NCI-H2196 treated with DMSO at 0.1 percent for 48 hours (cell line): ENCODE measurements around the gene PRLR.

ENCODE experiments used
- DNase-seq: peaks from one replicate; lab custom pipeline; 2025; ENCODE audit not compliant: unreplicated experiment; lab: John Stamatoyannopoulos, UW

PRLR gene

DNA sequence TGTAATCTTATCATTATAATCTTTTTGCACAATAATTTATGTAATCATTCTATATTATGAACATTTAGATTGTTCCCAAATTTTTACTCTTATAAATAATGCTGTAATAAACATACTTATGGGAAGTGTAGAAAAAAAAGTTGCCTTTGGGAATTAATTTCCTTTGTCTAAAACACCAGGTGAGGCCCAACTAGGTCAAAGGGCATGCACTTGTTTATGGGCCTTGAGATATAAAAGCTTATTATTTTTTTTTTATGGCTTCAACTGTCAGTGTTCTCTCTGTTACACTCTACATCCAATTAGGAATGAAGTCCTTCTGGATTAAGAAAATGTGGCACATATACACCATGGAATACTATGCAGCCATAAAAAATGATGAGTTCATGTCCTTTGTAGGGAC lies 6.5 kb upstream of the PRLR start:
- DNase-seq: no peak

- DNase-seq: no peak
These were observed 3.3 kb upstream of the PRLR start for GRCh38 chr5:35233601-35234000.

GRCh38 chr5:35233121-35233520 lies 2.8 kb upstream of the PRLR start:
- DNase-seq: no peak

- DNase-seq: no peak
These were observed 1.8 kb upstream of the PRLR start for GRCh38 chr5:35232124-35232523.

DNA sequence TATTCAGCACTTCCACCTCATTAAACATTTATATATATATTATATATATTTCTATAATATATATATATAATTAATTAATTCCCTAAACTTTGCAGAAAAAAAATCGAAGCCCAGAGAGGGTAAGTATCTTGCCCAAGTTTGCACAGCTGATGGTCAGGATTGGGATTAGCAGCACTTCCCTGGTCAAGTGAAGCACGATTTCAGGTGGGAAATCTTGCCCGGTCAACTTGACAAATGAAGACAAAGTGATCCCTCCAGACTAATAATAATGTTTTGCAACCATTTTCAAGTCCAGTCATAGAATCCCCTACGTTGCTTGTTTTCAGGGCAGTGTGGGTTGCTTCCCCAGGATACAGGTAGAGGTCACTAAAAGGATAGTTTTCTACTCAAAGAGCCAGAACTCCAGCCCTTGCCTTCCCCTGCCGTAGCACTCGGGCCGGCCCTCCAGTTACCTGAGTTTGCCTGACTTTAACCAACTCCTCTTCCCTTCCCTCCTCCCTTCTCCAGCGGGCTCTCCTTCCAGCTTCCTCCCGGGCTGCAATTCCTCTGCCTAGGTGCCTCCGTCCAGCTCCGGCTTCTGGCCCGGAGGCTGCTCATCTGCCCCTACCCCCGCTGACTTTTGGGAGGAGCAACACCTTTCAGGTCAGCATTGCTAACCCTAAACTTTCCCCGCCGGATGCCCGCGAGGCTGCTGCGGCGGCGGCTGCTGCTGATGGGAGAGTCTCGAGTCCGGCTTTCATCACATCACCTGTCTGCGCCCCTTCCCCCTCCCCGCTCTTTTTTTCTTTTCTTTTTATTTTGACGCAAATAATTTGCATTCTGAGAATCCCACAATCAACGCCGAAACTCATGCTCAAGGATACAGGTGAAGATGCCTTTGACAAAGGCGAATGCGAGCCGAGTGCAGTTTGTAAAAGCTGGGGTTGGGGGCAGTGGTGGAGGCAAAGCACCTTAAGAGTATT lies 930 bp downstream of the PRLR start:
- DNase-seq: no peak

DNA sequence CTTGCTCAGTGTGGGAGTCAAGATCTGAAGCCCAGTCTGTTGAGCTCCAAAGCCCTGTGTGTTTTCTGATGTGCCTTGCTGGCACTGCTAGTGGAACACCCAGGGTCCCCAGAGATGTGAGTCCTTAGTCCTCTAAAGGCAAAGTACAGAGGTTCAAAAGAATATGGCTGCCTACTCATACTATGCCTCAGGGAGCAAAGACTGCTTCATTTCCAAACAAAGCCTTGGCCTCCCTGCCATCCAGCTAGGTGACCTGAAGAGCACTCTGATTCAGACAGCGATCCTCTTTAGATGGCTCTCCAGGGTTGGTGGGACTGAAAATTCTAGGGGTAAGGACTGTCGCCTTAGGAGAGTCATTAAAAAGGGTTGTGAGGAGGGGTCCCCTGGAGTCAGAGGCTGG lies 2.0 kb downstream of the PRLR start:
- DNase-seq: no peak

DNA sequence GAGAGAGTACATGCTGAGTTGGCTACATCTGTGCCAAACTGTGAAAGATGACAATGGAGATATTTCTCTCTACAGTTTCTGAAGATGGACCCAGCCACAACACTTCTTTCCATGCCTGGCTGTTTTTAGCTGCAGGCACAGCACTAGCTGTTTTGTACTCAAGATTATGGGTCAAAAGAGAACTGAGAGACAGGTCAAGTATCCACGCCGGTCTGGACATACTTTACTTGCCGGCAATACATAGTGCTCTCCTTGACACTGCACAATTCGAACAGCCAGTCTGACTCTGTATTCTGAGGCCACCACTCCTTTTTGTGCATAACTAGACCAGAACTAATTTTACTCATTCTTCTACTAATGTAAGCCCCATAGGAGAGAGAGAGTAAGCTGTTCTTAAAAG lies 2.6 kb downstream of the PRLR start:
- no peak for DNase-seq

DNA sequence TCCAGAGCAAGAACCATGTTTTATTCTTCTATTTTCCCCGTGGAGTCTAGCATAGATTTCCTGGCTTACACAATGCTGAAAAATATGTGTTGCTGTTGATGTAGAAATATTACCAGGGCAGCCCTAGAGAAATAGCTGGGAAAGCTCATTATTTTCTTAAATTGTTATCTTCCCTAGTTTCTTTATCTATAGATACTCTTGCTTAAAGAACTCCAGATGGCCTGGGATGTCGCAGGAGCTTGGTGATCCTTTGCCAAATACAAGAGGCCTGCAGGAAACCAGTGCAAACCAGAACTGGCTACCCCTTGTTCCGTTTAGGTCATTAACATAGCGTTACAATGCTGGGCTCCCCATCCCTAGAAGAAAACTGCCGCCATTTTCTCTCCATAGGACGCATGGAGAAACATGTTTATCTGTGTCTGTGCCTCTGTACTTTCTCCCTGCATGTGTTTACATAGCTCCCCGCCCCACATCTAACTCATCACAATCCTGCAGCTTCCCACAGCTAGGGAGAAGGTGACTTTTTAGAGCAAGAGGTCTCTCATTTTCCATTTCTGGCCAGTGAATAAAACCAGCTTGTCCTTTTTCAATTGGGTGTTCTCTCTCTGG lies 6.4 kb downstream of the PRLR start:
- no peak for DNase-seq

DNA sequence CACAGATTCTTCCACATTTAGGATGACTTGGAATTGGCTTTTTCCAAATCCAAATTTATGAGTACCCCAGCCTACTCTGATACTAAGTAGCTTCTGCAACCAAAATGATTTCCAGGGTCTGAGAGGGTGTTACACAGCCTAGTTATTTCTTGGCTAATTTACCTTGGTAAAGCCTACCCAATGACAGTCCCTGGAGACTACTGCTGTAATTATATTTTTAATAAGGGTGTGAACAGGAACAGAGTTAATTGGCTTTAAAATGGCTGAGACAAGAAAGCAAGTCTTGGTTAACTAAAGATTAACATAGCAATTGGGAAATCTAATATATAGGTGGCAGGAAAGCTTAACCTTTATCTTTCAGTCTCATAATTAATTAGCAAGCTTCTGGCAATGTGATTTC lies 9.3 kb downstream of the PRLR start:
- no peak for DNase-seq

- no peak for DNase-seq
These were observed 11.3 kb downstream of the PRLR start for GRCh38 chr5:35218981-35219380.

DNA sequence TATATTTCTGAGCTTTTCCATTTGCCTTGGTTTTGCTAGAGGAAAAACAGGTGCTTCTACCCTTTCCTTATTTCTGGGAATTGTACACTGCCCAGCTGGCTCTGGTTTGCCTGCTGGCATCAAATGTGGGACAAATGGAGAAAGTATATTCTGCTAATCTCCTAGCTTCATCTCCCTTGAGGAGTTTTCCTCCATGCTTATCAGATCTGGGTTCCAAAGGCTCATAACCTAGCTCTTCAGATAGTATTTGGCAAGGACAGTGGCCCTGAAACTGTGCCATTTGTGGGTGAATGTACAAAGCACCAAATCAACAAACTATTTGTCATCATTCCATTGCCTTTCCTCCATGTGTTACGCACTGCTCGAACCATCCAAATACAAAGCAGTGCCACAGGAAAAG lies 16.2 kb downstream of the PRLR start:
- no peak for DNase-seq

- DNase-seq: no peak
These were observed 16.7 kb downstream of the PRLR start for GRCh38 chr5:35213608-35214007.

DNA sequence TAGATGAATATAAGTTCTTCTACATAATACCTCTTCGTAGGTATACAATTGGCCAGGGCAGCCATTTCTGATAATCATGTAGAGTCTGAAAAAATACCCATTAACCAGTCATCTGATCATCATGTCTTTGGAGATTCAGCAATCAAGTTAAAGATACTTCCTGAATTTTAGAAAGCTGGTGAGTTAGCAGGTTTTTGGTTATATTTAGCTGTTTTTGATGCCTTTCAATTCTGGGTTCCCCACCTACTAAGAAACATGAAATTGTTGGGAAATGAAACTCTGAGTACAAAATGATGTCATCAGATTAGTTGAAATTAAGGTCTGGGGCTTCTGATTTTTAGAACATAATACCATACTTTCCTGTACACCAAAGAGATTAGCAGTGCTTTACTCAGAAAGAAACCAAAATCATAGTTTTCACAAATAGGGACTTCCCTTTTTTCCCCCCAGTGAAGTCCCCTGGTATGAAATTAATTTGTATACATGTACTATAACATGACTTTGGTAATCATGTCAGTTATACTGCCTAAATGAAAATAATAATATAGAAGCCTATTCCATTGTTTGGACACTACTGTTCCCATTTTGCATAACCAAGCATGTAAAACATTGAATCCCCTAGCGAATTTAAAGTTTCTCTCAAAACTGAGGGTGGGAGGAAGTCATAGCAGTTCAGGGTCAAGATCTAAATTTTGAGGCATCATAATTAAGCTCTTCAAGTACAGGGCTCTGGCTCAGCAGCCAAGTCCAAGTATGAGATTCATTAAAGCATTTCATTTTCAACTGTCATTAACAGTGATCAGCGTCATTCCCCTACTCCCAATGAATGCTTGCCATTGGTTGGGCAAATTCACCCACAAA lies 17.9 kb downstream of the PRLR start:
- DNase-seq: no peak

DNA sequence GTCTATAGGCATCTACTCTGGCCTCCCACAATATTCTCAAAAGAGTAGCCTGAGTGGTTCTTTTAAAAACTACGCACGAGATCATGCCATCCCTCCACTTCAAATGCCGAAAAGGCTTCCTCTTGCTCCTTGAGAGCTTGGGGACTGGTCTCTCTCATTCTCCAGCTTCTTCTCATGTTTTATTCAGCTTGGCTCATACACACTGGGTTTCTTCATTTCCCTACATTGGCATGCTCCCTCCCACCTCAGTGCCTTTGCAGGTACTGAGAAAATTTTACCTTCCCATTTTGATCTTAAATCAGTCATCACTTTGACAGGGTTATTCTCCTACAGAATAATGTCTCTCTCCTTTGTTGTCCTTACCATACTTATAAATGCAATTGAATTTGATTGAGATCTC lies 20.4 kb downstream of the PRLR start:
- no peak for DNase-seq

GRCh38 chr5:35205606-35206005 lies 24.7 kb downstream of the PRLR start:
- no peak for DNase-seq

GRCh38 chr5:35205186-35205585 lies 25.1 kb downstream of the PRLR start:
- no peak for DNase-seq

GRCh38 chr5:35203403-35203802 lies 26.9 kb downstream of the PRLR start:
- DNase-seq: no peak

GRCh38 chr5:35202319-35203111 lies 27.8 kb downstream of the PRLR start:
- no peak for DNase-seq

- no peak for DNase-seq
These were observed 29.0 kb downstream of the PRLR start for GRCh38 chr5:35201291-35201690.

DNA sequence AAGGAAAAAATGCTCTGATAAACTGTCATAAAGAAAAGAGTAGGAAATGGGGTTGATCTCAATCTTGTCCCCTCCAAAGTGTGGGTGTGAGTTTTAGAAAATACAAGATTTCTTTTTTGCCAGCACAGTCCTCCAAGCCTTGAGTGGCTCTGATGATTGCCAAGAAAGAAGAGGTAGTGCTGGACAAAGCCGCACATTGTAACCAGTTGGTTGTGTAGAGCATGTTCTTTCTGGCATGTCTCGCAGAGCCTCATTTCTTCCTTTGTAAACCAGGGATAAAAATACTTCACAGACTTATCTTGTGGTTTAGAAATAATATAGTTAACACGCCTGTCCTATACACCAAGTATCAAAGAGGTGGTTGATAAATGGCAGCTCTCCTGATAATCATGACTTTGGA lies 30.4 kb downstream of the PRLR start:
- DNase-seq: no peak

DNA sequence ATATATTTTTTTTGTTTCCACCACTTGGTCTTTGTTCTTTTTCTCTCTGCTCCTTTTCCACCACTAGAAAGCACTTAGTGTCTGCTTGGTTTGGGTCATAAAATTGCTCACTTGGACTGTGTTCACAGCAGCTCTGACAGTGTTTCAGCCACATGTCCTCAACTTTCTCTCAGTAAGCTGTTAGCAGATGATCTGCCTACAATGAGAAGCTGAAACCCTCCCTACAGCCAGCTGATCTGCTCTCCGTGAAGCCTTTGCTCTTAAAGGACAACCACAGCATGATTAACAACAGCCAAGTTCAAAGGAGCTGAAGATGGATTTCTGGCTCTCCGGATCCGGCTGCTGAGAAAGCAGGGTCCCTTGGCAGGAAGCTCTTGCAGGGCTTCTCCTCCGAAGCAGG lies 31.6 kb downstream of the PRLR start:
- DNase-seq: no peak
